ENCODE results near the gene ZNF3.

DNA sequence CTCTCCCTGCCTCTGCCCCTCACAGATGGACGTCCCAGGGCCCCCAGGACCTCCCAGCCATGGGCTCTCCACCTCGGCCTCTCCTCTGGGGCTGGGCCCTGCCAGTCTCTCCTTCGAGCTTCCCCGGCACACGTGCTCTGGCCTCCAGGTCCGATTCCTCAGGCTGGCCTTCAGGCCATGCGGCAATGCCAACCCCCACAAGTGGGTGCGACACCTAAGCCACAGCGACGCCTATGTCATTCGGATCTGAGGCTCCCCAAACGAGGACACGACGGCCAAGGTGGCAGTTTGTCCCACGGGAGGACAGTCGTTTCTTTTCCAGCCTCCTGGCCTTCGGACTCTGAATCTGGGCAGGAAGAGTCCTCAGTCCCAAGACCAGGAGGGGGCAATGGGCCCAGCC is 25.1 kb upstream of the ZNF3 start:
- TF ChIP-seq, protein P1, sequence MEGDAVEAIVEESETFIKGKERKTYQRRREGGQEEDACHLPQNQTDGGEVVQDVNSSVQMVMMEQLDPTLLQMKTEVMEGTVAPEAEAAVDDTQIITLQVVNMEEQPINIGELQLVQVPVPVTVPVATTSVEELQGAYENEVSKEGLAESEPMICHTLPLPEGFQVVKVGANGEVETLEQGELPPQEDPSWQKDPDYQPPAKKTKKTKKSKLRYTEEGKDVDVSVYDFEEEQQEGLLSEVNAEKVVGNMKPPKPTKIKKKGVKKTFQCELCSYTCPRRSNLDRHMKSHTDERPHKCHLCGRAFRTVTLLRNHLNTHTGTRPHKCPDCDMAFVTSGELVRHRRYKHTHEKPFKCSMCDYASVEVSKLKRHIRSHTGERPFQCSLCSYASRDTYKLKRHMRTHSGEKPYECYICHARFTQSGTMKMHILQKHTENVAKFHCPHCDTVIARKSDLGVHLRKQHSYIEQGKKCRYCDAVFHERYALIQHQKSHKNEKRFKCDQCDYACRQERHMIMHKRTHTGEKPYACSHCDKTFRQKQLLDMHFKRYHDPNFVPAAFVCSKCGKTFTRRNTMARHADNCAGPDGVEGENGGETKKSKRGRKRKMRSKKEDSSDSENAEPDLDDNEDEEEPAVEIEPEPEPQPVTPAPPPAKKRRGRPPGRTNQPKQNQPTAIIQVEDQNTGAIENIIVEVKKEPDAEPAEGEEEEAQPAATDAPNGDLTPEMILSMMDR (IDR thresholded peaks at IDR 0.05), result no peak
- TF ChIP-seq POLR2AphosphoS2 (conservative IDR thresholded peaks at IDR 0.05; ENCODE audit: low read length), result no peak
- TF ChIP-seq USF2 (IDR thresholded peaks at IDR 0.05), result no peak
- no peak for TF ChIP-seq HOXA7 (CRISPR knock-in tag; IDR thresholded peaks at IDR 0.05)
- TF ChIP-seq EP300 (IDR thresholded peaks at IDR 0.05), result no peak

All from A549 (cell line).